ENCODE data around the gene GNGT2.

The GNGT2 gene

DNA sequence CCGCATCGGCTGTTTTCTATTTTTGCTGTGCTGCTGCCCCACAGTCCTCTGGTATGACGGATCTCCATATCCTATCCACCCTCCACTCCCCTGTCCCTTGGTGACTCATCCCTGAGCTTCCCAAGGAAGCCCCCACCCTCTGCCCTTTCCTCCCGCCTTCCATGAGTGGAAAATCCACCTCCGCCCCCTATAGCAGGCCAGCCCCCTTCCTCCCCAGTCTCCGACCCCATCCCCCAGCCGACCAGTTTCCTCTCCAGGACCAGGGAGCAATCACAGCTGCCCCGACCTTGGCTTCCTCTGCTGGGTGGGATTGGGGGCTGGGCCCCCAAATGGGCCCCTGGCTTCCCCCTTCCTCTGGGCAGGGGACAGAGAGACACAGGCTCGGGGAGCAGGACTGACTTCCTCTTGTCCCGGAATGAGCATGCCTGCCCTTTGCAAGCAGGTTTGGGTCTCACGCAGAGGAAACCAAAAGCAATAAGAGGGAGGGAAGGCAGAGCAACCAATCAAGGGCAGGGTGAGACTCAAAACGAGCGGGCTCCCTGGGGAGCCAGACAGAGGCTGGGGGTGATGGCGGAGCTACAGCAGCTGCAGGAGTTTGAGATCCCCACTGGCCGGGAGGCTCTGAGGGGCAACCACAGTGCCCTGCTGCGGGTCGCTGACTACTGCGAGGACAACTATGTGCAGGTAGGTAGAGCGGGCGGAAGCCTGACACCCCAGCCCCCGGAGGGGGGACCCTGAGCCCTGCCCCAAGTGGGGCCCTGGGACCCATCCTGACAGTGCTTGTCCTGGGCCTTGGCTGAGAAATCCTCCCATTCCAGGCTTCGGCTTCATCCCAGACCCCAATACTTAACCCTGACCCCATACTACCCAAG lies at the start of gene GNGT2, which contains the start of gene ABI3:
Gene GNGT2, minus strand, starts transcription at position 417 of the 872 bp plus-strand sequence. CDS start 3,152 bp downstream, outside the sequence.
Gene ABI3, plus strand, starts transcription at position 550 of the 872 bp plus-strand sequence. Its CDS starts 18 bp downstream, at position 568.
- DNase-seq (ENCODE audit: low read depth), result peak; percentile 95

GRCh38 chr17:49259663-49260010 lies 49.3 kb upstream of the GNGT2 start:
- H3K4me3 ChIP-seq (ENCODE audit: low read depth, low read length), result peak overlapping the region; percentile 46
- no peak for TF ChIP-seq CTCF (IDR thresholded peaks at IDR 0.05; ENCODE audit: insufficient read depth, low read depth, low read length, missing control alignments)
- DNase-seq (ENCODE audit: low read depth), result no peak

More for the DNA sequence above, at the start of gene GNGT2, which contains the start of gene ABI3:
- TF ChIP-seq CTCF (IDR thresholded peaks at IDR 0.05; ENCODE audit: insufficient read depth, low read depth, low read length, missing control alignments), result no peak
- peak within 1 kb of the TSS; percentile 87 for H3K4me3 ChIP-seq (ENCODE audit: low read depth, low read length)

GRCh38 chr17:49258394-49258793 lies 48.0 kb upstream of the GNGT2 start:
- H3K4me3 ChIP-seq (ENCODE audit: low read depth, low read length), result no peak overlapping the region
- TF ChIP-seq CTCF (IDR thresholded peaks at IDR 0.05; ENCODE audit: insufficient read depth, low read depth, low read length, missing control alignments), result no peak
- no peak for DNase-seq (ENCODE audit: low read depth)

GRCh38 chr17:49255125-49255524 lies 44.8 kb upstream of the GNGT2 start:
- no peak for DNase-seq (ENCODE audit: low read depth)
- no peak for TF ChIP-seq CTCF (IDR thresholded peaks at IDR 0.05; ENCODE audit: insufficient read depth, low read depth, low read length, missing control alignments)
- no peak overlapping the region for H3K4me3 ChIP-seq (ENCODE audit: low read depth, low read length)

- TF ChIP-seq CTCF (IDR thresholded peaks at IDR 0.05; ENCODE audit: insufficient read depth, low read depth, low read length, missing control alignments), result no peak
- H3K4me3 ChIP-seq (ENCODE audit: low read depth, low read length), result no peak overlapping the region
- DNase-seq (ENCODE audit: low read depth), result no peak
These were observed 43.7 kb upstream of the GNGT2 start for GRCh38 chr17:49254066-49254465.

GRCh38 chr17:49252148-49252695 lies 41.8 kb upstream of the GNGT2 start:
- no peak for TF ChIP-seq CTCF (IDR thresholded peaks at IDR 0.05; ENCODE audit: insufficient read depth, low read depth, low read length, missing control alignments)
- DNase-seq (ENCODE audit: low read depth), result no peak
- no peak overlapping the region for H3K4me3 ChIP-seq (ENCODE audit: low read depth, low read length)
